NT2/D1 (cell line): ENCODE data around the gene DOCK8.

Experiments
- SUZ12 ChIP-seq: IDR thresholded peaks from 2 replicates; pipeline ENCODE4 v1.6.1; 2011; ENCODE audit not compliant: insufficient read length, insufficient read depth; ENCODE audit errors: extremely low read depth
- YY1 ChIP-seq: IDR thresholded peaks from 2 replicates; pipeline ENCODE4 v1.6.1; 2011; ENCODE audit not compliant: insufficient read length, insufficient read depth

GRCh38 chr9:419571-420171 lies 205.0 kb downstream of the DOCK8 start:
- TF ChIP-seq YY1 = no peak
- no peak for TF ChIP-seq SUZ12
